Thyroid gland (tissue), 4 donors: ENCODE results near the gene CD300A. TPM values are rescaled to one million over a fixed set of nuclear protein-coding genes. Genes with fewer than 3 reads are reported as not detected.

Experiments used
- DNase-seq, 2 donors: peaks; one replicate each; pipeline ENCODE4 v3.0.0-alpha.2; 2019
- H3K27ac ChIP-seq, 3 donors: fragments of 200-600 bp; sonication (generic); 1 replicate in 2 of 3; 2 replicates in 1 of 3; pipeline ENCODE4 v1.5.1; 2016 to 2019; ENCODE audit warnings: mild to moderate bottlenecking in 1 of 3, moderate library complexity in 1 of 3
- H3K27me3 ChIP-seq: fragments of 200-600 bp; sonication (generic); one replicate; pipeline ENCODE4 v1.5.1; 2019
- H3K36me3 ChIP-seq, 2 donors: fragments of 200-600 bp; sonication (generic); one replicate each; pipeline ENCODE4 v1.5.1; 2016 to 2019
- H3K4me1 ChIP-seq, 2 donors: fragments of 200-600 bp; sonication (generic); one replicate each; pipeline ENCODE4 v1.5.1; 2017 to 2019
- H3K4me3 ChIP-seq, 3 donors: fragments of 200-600 bp; sonication (generic); replicated peaks in 1 of 3; 1 replicate in 2 of 3; 2 replicates in 1 of 3; pipeline ENCODE4 v1.5.1; 2016; ENCODE audit warnings: mild to moderate bottlenecking in 1 of 3
- H3K9me3 ChIP-seq: fragments of 200-600 bp; sonication (generic); one replicate; pipeline ENCODE4 v1.5.1; 2017
- POLR2A ChIP-seq, 2 donors: fragments of 450-650 bp; IDR thresholded peaks; one replicate each; pipeline ENCODE4 v1.6.1; 2017; ENCODE audit warnings: antibody characterized with exemption in 2 of 2, mild to moderate bottlenecking in 2 of 2, moderate library complexity in 1 of 2
- WGBS, 2 donors: methylation state at CpG; one replicate each; pipeline ENCODE4 v1.1.5; 2017; 5-methylcytosine and 5-hydroxymethylcytosine counted together
- intact Hi-C: fragments of 100-400 bp; cut with DNase I; formaldehyde crosslinking; loops from one replicate; pipeline ENCODE4 v1.15.1; 2023
- total RNA-seq, 4 donors: library from RNA; depleted of rRNA; stranded (reverse); fragments of >200 nt; gene quantifications; one replicate each; pipeline ENCODE4 v1.2.3, GENCODE V29; 2016
- TF ChIP-seq, protein P1 (sequence below), 6 experiments: fragments of 200-600 bp in 3 of 6; fragments of 450-650 bp in 3 of 6; sonication (generic) in 3 of 6; IDR thresholded peaks; one replicate each; pipeline ENCODE4 v1.5.1; 2016 to 2019; ENCODE audit warnings: antibody characterized with exemption in 6 of 6, mild to moderate bottlenecking in 2 of 6, inconsistent platforms in 1 of 6, moderate library complexity in 1 of 6

Gene CD300A
- total RNA-seq, 4 donors from 2014 or later = 0.78 to 5.8 (median 2.1) TPM

DNA sequence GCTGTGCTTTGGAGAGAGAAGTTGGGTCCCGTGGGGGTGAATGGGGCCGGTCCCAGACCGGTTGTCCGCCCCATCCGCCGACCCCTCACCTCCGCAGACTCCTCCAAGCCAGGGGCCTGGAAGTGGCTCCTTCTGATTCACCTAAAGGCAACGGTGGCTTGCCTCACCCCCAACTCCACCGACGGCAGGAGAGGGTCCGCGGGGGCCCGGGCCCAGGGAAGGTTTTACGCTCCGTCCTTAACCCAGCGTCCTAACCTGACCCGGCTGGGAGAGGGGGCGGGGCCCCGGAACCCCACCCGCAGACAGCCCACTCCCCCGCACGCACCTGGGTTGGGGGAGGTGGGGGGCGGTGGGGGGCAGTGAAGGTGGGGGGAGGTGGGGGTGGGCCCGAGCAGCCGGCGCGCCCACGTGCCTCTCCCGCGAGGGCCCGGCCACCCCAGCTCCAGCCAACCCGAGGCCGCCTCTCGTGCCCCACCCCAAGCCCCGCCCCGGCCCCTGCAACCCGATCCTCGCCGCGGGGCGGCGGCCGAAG lies 12.7 kb upstream of the CD300A start:
- Histone ChIP-seq H3K36me3 (no peaks in the 10 kb centered on the region), H3K4me1 (peaks cover 17 to 62% of the 10 kb centered on the region in 2 donors), H3K4me3 (peak overlapping the region in 1 of 3 donors; percentile 33), H3K9me3 (no peaks in the 10 kb centered on the region), H3K27me3 (no peaks in the 10 kb centered on the region), H3K27ac (peak overlapping the region; percentile 53 to 92 (median 77))
- intact Hi-C loops = loop anchor here (5.0 kb wide), 1 partner anchor 241 kb away; the partner anchor contains the start of gene TTYH2
- no peak for TF ChIP-seq POLR2A (IDR thresholded peaks at IDR 0.05)
- TF ChIP-seq, protein P1, sequence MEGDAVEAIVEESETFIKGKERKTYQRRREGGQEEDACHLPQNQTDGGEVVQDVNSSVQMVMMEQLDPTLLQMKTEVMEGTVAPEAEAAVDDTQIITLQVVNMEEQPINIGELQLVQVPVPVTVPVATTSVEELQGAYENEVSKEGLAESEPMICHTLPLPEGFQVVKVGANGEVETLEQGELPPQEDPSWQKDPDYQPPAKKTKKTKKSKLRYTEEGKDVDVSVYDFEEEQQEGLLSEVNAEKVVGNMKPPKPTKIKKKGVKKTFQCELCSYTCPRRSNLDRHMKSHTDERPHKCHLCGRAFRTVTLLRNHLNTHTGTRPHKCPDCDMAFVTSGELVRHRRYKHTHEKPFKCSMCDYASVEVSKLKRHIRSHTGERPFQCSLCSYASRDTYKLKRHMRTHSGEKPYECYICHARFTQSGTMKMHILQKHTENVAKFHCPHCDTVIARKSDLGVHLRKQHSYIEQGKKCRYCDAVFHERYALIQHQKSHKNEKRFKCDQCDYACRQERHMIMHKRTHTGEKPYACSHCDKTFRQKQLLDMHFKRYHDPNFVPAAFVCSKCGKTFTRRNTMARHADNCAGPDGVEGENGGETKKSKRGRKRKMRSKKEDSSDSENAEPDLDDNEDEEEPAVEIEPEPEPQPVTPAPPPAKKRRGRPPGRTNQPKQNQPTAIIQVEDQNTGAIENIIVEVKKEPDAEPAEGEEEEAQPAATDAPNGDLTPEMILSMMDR (IDR thresholded peaks at IDR 0.05) = no peak
- no peak for DNase-seq
- 11% methylated on average over 14 of the region's 43 CpGs; no CpG with 5 or more reads in 1 of the 2 donors for WGBS, 2 donors

DNA sequence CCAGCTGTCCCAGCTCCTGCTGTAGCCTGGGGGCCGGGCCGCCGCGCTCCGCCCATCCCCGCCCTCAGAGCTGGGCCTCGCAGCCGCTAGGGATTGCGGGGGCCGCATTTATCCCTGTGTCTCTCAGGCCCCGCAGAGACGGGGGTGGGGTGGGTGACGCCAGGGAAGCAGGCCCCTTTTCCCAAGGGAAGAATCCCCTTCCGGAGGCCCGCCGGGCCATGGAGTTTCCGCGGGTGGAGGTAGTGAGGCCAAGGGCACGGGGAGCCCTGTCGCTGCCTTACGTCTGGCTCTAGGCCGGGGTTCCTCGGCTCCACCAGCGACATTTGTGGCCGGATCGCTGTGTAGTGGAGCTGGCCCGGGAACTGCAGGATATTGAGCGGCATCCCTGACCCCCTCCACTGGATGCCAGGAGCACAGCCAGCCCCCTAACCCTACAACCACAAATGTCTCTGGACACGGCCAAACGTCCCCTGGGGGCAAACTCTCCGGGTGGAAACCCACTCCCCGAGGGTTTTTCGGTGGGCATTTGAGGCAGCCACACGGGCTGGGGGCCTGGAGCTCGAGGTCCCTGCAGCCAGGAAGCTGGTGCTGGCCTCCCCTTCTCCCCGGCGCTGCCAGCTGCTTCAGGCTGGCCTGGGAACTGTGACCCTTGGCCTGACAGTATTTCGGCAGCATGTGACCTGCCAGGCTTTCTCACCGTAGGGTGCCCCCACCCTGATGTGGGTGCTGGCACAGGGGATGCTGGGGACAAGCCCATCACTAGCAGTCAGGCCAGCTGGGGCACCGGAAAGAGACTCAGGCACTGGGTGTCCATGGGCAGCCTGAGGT lies 12.0 kb upstream of the CD300A start:
- peak; percentile 95 for DNase-seq
- Histone ChIP-seq H3K36me3 (no peaks in the 10 kb centered on the region), H3K4me1 (peaks cover 17 to 57% of the 10 kb centered on the region in 2 donors), H3K27me3 (no peaks in the 10 kb centered on the region), H3K9me3 (no peaks in the 10 kb centered on the region), H3K27ac (peak overlapping the region; percentile 53 to 92 (median 77)), H3K4me3 (peak overlapping the region in 1 of 3 donors; percentile 33)
- peak in 1 of 2 donors; percentile 80 for TF ChIP-seq POLR2A (IDR thresholded peaks at IDR 0.05)
- TF ChIP-seq, protein P1 (IDR thresholded peaks at IDR 0.05) = peak in 3 of 6 experiments; percentile 20 to 44 (median 40)
- 50% methylated on average over 4 of the region's 40 CpGs; no CpG with 5 or more reads in 1 of the 2 donors for WGBS, 2 donors
- intact Hi-C loops = loop anchor here (5.0 kb wide), 1 partner anchor 242 kb away; the partner anchor contains the start of gene TTYH2

DNA sequence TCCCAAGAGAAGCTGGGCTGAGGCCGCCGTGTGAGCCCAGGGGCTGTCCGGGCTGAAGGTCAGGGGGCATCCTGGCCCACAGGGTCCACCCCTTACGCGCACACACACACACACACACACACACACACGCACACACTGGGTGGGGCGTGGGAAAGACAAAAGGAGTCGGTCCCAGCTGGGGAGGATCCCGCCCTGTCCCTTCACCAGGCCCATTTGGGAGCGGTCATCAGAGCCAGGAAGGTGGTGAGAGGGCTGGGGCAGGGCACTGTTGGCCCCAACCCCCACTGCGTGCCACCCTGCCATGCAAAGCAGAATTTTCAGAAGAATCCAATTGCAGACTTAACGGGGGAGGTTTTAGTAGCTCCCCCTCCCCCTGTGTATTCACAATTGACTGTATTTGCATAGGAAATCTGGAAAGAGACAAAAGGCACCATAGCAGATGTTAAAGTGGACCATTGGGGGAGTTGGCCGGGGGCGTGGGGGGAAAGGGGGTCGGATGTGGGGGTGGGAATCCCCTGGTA lies 11.3 kb upstream of the CD300A start:
- TF ChIP-seq, protein P1 (IDR thresholded peaks at IDR 0.05) = no peak
- TF ChIP-seq POLR2A (IDR thresholded peaks at IDR 0.05) = no peak
- peaks cover 17 to 50% of the 10 kb centered on the region in 2 donors for H3K4me1 ChIP-seq
- no peaks in the 10 kb centered on the region for H3K27me3 ChIP-seq
- no peaks in the 10 kb centered on the region for H3K36me3 ChIP-seq
- intact Hi-C loops = no loop called here
- H3K4me3 ChIP-seq = no peak overlapping the region
- no peaks in the 10 kb centered on the region for H3K9me3 ChIP-seq
- 74 to 84% methylated on average over 11 to 15 of the region's 15 CpGs for WGBS, 2 donors
- peak overlapping the region; percentile 53 to 92 (median 77) for H3K27ac ChIP-seq
- no peak for DNase-seq

DNA sequence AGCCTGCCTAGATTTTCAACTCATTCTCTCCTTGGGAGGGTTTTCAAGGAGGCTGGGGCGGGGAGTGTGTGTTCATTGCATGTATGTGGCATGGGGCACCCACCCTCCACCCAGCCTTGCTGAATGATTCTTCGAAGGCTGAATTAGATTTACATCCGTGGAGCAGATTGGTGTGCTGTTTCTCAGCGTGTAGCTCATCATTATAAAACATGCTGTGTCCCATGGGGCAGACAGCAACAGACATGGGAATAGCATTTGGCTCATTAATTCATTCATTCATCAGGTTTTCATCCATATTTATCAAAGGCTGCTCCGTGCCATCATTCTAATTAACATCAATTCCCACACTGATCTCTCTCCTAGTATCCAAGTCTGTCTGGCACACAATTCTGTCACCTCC lies 10.6 kb upstream of the CD300A start:
- DNase-seq = no peak
- Histone ChIP-seq H3K4me3 (no peak overlapping the region), H3K27me3 (no peaks in the 10 kb centered on the region), H3K9me3 (no peaks in the 10 kb centered on the region), H3K4me1 (peaks cover 17 to 43% of the 10 kb centered on the region in 2 donors), H3K36me3 (no peaks in the 10 kb centered on the region), H3K27ac (no peak overlapping the region)
- intact Hi-C loops = no loop called here
- TF ChIP-seq, protein P1 (IDR thresholded peaks at IDR 0.05) = no peak
- no peak for TF ChIP-seq POLR2A (IDR thresholded peaks at IDR 0.05)
- WGBS, 2 donors = 79 to 91% methylated on average over 5 of the region's 5 CpGs
